ENCODE data around the gene INPP5D. TPM values are rescaled to one million over a fixed set of nuclear protein-coding genes. Genes with fewer than 3 reads are reported as not detected.

INPP5D gene
- total and polyA plus RNA-seq, 2 of the 8 experiments (the other 6 are each of a cell fraction or from before 2014, with no cell fraction given), result 4.5 to 7.1 TPM

GRCh38 chr2:233121856-233122255, 61.7 kb downstream of the INPP5D start:
- no peaks in the 10 kb centered on the region for H3K79me1 ChIP-seq (ENCODE audit: low read depth, low read length)
- H4K5ac ChIP-seq (ENCODE audit: insufficient read length, low read depth, low read length), result no peak overlapping the region
- H4K91ac ChIP-seq (replicated peaks; ENCODE audit: insufficient read length, low read length), result peak overlapping the region; percentile 72
- H3K27ac ChIP-seq (ENCODE audit: low read depth, low read length), result no peak overlapping the region
- 75% methylated on average over 13 of the region's 13 CpGs; no CpG with 5 or more reads in 1 of the 2 experiments for WGBS, 2 experiments (ENCODE audit: extremely low coverage in 1 of 2, insufficient coverage in 1 of 2, insufficient read length in 1 of 2, insufficient replicate concordance in 2 of 2, low coverage in 1 of 2, low lambda C conversion rate in 2 of 2, missing lambda C conversion rate in 1 of 2)
- H3K79me2 ChIP-seq (ENCODE audit: control insufficient read depth in 1 of 2, insufficient read depth in 2 of 2, low read length in 2 of 2), result no peaks in the 10 kb centered on the region
- peaks cover 0 to 11% (median 1%) of the 10 kb centered on the region in 4 experiments; a peak in 3 of 7 replicates for H3K4me1 ChIP-seq (replicated peaks in 1 of 4; ENCODE audit: control insufficient read depth in 3 of 4, insufficient read depth in 4 of 4, low read length in 3 of 4)
- H3K4me2 ChIP-seq (ENCODE audit: insufficient read depth in 1 of 2, low read depth in 2 of 2, low read length in 2 of 2), result no peak overlapping the region
- CTCF ChIA-PET (ENCODE audit: partially characterized antibody), result interaction anchor here (0.9 to 1.8 kb wide), 3 partner anchors 12 to 22 kb away, joined by 3 to 7 read pairs (median 3); no protein-coding TSS in a partner anchor
- H3K4ac ChIP-seq (replicated peaks; ENCODE audit: insufficient read length, low read depth, low read length), result no peak overlapping the region
- POLR2A ChIA-PET (ENCODE audit: partially characterized antibody), result no interaction called here
- no peak overlapping the region for H3K14ac ChIP-seq (ENCODE audit: insufficient read length)
- peak overlapping the region; percentile 48; the same call in 1 of the 2 replicates for H3K18ac ChIP-seq (ENCODE audit: extremely low read depth, low read length)
- H3K9ac ChIP-seq (replicated peaks in 1 of 4; ENCODE audit: extremely low read depth in 1 of 4, low read depth in 3 of 4, low read length in 3 of 4), result no peak overlapping the region
- H3K23me2 ChIP-seq (ENCODE audit: low read depth, low read length), result no peaks in the 10 kb centered on the region
- H2BK12ac ChIP-seq (ENCODE audit: low read depth, low read length), result peak overlapping the region; percentile 35; the same call in 1 of the 2 replicates
- H3K27me3 ChIP-seq (replicated peaks in 1 of 4; ENCODE audit: control insufficient read depth in 3 of 4, extremely low read depth in 1 of 4, insufficient read depth in 3 of 4, low read length in 3 of 4), result no peaks in the 10 kb centered on the region
- H2AFZ ChIP-seq (ENCODE audit: low read length), result 0 out of 2 replicates have a peak overlapping the region, but pooled peaks have one; percentile 24
- H3K23ac ChIP-seq (ENCODE audit: insufficient read length), result no peak overlapping the region
- no peak overlapping the region for H2BK20ac ChIP-seq (ENCODE audit: low read length)
- no peak overlapping the region for H2BK5ac ChIP-seq (ENCODE audit: low read depth, low read length)
- H3K9me3 ChIP-seq (ENCODE audit: insufficient read depth in 2 of 2, low read depth in 1 of 2, low read length in 1 of 2), result no peaks in the 10 kb centered on the region
- peak overlapping the region; percentile 53; the same call in 1 of the 2 replicates for H4K8ac ChIP-seq (ENCODE audit: extremely low read depth, insufficient read depth, low read length)
- DNase-seq (ENCODE audit: low read depth in 1 of 2, low spot score in 2 of 2) (no peak), FAIRE-seq (no peak)
- H2BK15ac ChIP-seq (ENCODE audit: low read length), result no peak overlapping the region
- H4K20me1 ChIP-seq (replicated peaks in 1 of 2; ENCODE audit: control insufficient read depth in 1 of 2, insufficient read depth in 2 of 2, low read length in 2 of 2), result no peaks in the 10 kb centered on the region
- no peak overlapping the region for H2BK120ac ChIP-seq (replicated peaks; ENCODE audit: low read depth, low read length)
- no peak overlapping the region for H3K4me3 ChIP-seq (ENCODE audit: extremely low read depth in 1 of 4, insufficient read depth in 2 of 4, low read depth in 3 of 4, low read length in 4 of 4)
- no peak overlapping the region for H3K56ac ChIP-seq (replicated peaks; ENCODE audit: insufficient read length, low read depth, low read length)
- H3K36me3 ChIP-seq (ENCODE audit: control insufficient read depth in 2 of 4, insufficient read depth in 4 of 4, low read length in 3 of 4), result no peaks in the 10 kb centered on the region
- H2AK5ac ChIP-seq (ENCODE audit: low read depth, low read length), result no peak overlapping the region
- TF ChIP-seq RAD21 (IDR thresholded peaks at IDR 0.05 in 1 of 2, conservative IDR thresholded peaks at IDR 0.05 in 1 of 2; ENCODE audit: low read depth in 2 of 2, low read length in 2 of 2), result no peak
- no peak for TF ChIP-seq BCL11A (IDR thresholded peaks at IDR 0.05; ENCODE audit: low read depth in 2 of 2, low read length in 2 of 2)
- no peak for TF ChIP-seq TCF12 (IDR thresholded peaks at IDR 0.05; ENCODE audit: low read depth, low read length)
- TF ChIP-seq CBX8 (IDR thresholded peaks at IDR 0.05; ENCODE audit: borderline replicate concordance, low read depth, low read length), result no peak
- TF ChIP-seq ASH2L (IDR thresholded peaks at IDR 0.05; ENCODE audit: low read length), result no peak
- no peak for TF ChIP-seq EP300 (IDR thresholded peaks at IDR 0.05; ENCODE audit: borderline replicate concordance in 1 of 2, low read depth in 2 of 2, low read length in 2 of 2)
- no peak for TF ChIP-seq HDAC2 (IDR thresholded peaks at IDR 0.05; ENCODE audit: borderline replicate concordance in 1 of 2, low read depth in 2 of 2, low read length in 2 of 2)
- TF ChIP-seq SRF (IDR thresholded peaks at IDR 0.05; ENCODE audit: low read depth, low read length), result no peak
- no peak for TF ChIP-seq SIX5 (IDR thresholded peaks at IDR 0.05; ENCODE audit: low read depth, low read length)
- no peak for TF ChIP-seq RNF2 (IDR thresholded peaks at IDR 0.05; ENCODE audit: borderline replicate concordance, low read depth, low read length, missing control alignments, poor library complexity, severe bottlenecking)
- no peak for TF ChIP-seq CHD2 (IDR thresholded peaks at IDR 0.05; ENCODE audit: low read length)
- TF ChIP-seq YY1 (IDR thresholded peaks at IDR 0.05; ENCODE audit: low read depth, low read length), result no peak

All from H1 (cell line).